Measurements from ENCODE around the gene MAP2K2.
"Not testable (repeated sequence)": the region's sequence is repeated elsewhere in the genome, so short reads cannot be mapped to it uniquely, and the experiment has no call there.

The MAP2K2 gene

DNA sequence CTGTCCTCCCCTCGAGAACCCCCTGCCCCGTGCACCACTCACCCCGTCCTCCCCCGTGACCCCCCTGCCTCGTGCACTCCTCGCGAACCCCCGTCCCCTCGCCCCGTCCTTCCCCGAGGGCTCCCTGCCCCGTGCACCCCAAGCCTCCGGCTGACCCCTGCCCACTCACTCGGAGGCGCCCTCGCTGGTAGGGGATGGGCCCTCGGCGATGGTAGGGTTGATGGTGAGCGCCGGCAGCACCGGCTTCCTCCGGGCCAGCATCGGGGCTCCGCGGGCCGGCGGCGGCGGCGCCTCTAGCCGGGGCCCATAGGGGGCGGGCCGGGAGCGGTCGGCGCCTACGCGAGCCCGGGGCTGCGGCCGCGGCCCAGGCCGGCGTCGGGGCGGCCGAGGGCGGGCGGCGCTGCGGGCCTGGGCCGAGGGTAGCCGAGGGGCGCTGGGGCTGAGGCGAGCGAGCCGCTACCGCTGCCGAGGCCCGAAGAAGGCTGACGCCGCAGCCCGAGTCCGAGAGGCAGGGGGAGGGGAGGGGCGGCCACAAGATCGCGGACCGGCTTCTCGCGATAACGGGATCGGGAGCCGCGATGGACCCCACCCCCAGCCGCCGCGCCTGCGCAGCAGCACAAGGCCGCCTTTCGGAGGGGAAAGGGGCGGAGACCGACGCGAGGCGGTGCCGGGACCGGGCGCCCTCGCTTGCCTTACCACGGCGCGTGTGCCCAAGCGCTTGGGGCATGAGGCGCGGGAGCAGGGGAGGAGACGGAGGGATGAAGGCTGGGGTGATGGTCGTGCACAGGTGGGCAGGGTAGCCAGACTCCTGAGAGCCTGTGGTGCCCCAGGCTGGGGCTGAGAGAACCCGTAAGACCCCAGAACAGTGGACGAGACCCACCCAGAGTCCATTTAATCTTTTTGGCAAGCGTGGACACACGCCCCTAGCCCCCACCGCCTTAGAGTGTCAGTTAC, at the start of gene MAP2K2:
Gene MAP2K2 (minus strand): TSS at position 508 of the 954 bp plus-strand sequence. CDS start 247 bp downstream, at position 261.
- peak within 1 kb of the TSS; percentile 89 for H3K4me3 ChIP-seq (ENCODE audit: low read depth, low read length)
- TF ChIP-seq, protein P1, sequence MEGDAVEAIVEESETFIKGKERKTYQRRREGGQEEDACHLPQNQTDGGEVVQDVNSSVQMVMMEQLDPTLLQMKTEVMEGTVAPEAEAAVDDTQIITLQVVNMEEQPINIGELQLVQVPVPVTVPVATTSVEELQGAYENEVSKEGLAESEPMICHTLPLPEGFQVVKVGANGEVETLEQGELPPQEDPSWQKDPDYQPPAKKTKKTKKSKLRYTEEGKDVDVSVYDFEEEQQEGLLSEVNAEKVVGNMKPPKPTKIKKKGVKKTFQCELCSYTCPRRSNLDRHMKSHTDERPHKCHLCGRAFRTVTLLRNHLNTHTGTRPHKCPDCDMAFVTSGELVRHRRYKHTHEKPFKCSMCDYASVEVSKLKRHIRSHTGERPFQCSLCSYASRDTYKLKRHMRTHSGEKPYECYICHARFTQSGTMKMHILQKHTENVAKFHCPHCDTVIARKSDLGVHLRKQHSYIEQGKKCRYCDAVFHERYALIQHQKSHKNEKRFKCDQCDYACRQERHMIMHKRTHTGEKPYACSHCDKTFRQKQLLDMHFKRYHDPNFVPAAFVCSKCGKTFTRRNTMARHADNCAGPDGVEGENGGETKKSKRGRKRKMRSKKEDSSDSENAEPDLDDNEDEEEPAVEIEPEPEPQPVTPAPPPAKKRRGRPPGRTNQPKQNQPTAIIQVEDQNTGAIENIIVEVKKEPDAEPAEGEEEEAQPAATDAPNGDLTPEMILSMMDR (IDR thresholded peaks at IDR 0.05; ENCODE audit: insufficient read depth, low read depth, low read length, missing control alignments): no peak
- DNase-seq (ENCODE audit: low read depth): peak; percentile 96

- no peak overlapping the region for H3K4me3 ChIP-seq (ENCODE audit: low read depth, low read length)
- TF ChIP-seq, protein P1 (IDR thresholded peaks at IDR 0.05; ENCODE audit: insufficient read depth, low read depth, low read length, missing control alignments): no peak
- no peak for DNase-seq (ENCODE audit: low read depth)
Observed at GRCh38 chr19:4172861-4173473, 49.0 kb upstream of the MAP2K2 start.

DNA sequence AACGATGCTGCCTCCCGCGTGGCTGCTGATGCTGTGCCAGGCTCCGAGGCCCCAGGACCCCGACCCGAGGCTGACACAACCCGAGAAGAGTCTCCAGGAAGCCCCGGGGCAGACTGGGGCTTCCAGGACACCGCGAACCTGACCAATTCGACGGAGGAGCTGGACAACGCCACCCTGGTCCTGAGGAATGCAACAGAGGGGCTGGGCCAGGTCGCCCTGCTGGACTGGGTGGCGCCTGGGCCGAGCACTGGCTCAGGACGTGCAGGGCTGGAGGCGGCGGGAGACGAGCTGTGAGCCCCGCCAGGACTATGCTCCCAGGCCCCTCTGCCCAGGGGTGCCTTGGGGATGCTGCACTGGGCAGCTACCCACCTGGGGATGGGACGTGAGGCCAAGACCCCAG, 47.8 kb upstream of the MAP2K2 start:
- no peak for DNase-seq (ENCODE audit: low read depth)
- TF ChIP-seq, protein P1 (IDR thresholded peaks at IDR 0.05; ENCODE audit: insufficient read depth, low read depth, low read length, missing control alignments): no peak
- no peak overlapping the region for H3K4me3 ChIP-seq (ENCODE audit: low read depth, low read length)

DNA sequence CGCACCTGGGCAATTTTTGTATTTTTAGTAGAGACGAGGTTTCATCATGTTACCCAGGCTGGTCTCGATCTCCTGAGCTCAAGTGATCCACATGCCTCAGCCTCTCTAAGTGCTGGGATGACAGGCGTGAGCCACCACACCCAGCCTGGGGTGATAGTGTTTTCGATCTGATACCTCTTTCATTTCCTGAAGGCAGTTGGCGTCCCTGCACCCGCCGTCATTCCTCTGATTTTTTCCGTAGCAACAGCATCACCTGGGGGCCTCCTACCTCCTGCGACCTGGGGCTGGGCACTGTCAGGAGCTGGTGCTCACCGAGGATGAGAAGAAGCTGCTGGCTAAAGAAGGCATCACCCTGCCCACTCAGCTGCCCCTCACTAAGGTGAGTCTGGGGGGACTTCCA, 40.3 kb upstream of the MAP2K2 start:
- TF ChIP-seq, protein P1 (IDR thresholded peaks at IDR 0.05; ENCODE audit: insufficient read depth, low read depth, low read length, missing control alignments): no peak
- H3K4me3 ChIP-seq (ENCODE audit: low read depth, low read length): no peak overlapping the region
- no peak for DNase-seq (ENCODE audit: low read depth)

DNA sequence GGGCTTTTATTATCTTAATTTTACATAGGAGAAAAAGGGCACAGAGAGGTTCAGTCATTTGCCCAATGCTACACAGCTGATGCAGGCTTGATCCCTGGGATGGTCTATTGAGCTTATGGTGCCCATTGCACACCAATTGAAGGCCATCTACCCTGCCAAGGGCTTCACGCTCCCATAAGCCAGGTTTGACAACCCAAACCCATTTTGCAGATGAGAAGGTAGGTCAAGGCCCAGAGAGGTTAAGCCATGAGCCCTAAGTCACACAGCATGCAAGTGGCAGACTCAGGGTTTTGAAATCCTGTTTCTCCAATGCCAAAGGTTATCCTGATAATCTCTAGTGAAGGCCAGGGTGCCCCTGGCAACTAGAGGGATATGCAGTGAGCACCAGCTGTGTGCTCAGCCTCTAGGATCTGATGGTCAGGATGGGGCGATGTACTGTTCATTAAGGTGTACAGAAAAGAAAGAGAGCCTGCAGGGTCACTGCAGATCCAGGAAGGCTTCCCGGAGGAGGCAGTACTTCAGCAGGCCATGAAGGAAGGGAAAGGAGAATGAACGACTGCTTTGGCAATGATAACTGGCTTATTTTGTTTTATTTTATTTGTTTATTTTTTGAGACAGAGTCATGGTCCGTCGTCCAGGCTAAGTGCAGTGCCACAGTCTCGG, 37.6 kb upstream of the MAP2K2 start:
- no peak for DNase-seq (ENCODE audit: low read depth)
- TF ChIP-seq, protein P1 (IDR thresholded peaks at IDR 0.05; ENCODE audit: insufficient read depth, low read depth, low read length, missing control alignments): no peak
- no peak overlapping the region for H3K4me3 ChIP-seq (ENCODE audit: low read depth, low read length)

DNA sequence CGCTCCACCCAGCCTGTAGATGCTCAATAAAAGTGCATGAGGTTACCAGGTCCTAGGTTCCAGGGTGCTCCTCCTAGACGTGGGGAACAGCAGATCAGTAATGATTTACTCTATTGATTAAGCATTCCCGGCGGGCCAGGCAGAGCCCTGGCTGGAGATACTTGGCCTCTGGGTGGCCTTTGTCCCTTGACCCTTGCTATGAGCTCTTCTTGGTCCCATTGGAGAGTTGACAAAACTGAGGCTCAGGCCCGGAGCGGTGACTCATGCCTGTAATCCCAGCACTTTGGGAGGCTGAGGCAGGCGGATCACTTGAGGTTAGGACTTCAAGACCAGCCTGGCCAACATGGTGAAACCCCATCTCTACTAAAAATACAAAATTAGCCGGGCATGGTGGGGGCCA, 34.0 kb upstream of the MAP2K2 start:
- not testable (repeated sequence) for H3K4me3 ChIP-seq (ENCODE audit: low read depth, low read length); DNase-seq (ENCODE audit: low read depth)

DNA sequence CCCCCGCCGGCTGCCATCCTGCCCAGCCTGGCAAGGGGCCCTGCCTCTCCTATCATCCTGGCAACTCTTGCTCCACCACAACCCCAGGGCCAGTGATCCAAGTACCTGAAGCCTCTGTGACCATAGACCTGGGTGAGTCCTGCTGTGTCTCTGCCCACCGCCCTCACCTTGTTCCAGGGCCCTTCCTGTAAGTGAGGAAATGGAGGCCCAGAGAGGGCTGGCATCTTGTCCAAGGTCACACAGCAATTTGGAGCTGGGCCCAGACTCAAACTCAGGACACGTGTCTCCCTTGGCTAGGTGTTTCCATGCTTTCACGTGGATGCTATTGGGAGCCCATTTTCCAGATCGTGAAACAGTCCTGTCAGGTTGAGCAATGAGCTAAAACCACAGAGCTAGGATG, 33.2 kb upstream of the MAP2K2 start:
- TF ChIP-seq, protein P1 (IDR thresholded peaks at IDR 0.05; ENCODE audit: insufficient read depth, low read depth, low read length, missing control alignments): no peak
- DNase-seq (ENCODE audit: low read depth): no peak
- H3K4me3 ChIP-seq (ENCODE audit: low read depth, low read length): no peak overlapping the region
